HEK293 (cell line): ENCODE results near the gene MAML2.
A peak's percentile ranks its signal among the peaks of the same experiment; 100 is the strongest.

Experiments used
- CTCF ChIA-PET: fragments of 350-600 bp; formaldehyde crosslinking; extraction: SDS; loops from one replicate; lab custom pipeline; 2021; ENCODE audit warnings: antibody characterized with exemption; lab: Yijun Ruan, JAX
- POLR2A ChIA-PET: fragments of 300-600 bp; formaldehyde crosslinking; extraction: SDS; loops from one replicate; lab custom pipeline; 2020; ENCODE audit warnings: antibody characterized with exemption, inconsistent platforms; lab: Yijun Ruan, JAX
- H3K27ac ChIP-seq: fragments of 200-500 bp; sonication (Bioruptor generic); 2 replicates; pipeline ENCODE4 v1.5.1; 2014; ENCODE audit warnings: low read depth, low read length, control low read depth, inconsistent platforms; ENCODE audit errors: extremely low read depth
- H3K36me3 ChIP-seq, 2 experiments: fragments of 200-500 bp in 1 of 2; sonication (Bioruptor generic) in 1 of 2; 1 replicate in 1 of 2; 2 replicates in 1 of 2; pipeline ENCODE4 v1.5.1; 2014 to 2017; ENCODE audit warnings: inconsistent platforms in 2 of 2, low read length in 2 of 2; ENCODE audit not compliant: control insufficient read depth in 2 of 2, insufficient read depth in 1 of 2
- H3K4me1 ChIP-seq: fragments of 200-500 bp; sonication (Bioruptor generic); 2 replicates; pipeline ENCODE4 v1.5.1; 2014; ENCODE audit warnings: mild to moderate bottlenecking, low read length, inconsistent platforms; ENCODE audit not compliant: control insufficient read depth, insufficient read depth
- H3K4me3 ChIP-seq: 2 replicates; pipeline ENCODE4 v1.5.1; 2011; ENCODE audit warnings: low read depth, mild to moderate bottlenecking, control low read depth, low read length, moderate library complexity
- H3K9me3 ChIP-seq: fragments of 200-500 bp; sonication (Bioruptor generic); 2 replicates; pipeline ENCODE4 v1.5.1; 2014; ENCODE audit warnings: low read depth, low read length, inconsistent platforms; ENCODE audit not compliant: control insufficient read depth, insufficient read depth
- BCL11A ChIP-seq: fragments of 450-650 bp; formaldehyde crosslinking; IDR thresholded peaks from 2 replicates; pipeline ENCODE4 v1.5.1; 2016; ENCODE audit warnings: low read depth, missing biosample characterization, missing genetic modification characterization
- OVOL3 ChIP-seq: fragments of 450-650 bp; formaldehyde crosslinking; IDR thresholded peaks from 2 replicates; pipeline ENCODE4 v1.5.1; 2016; ENCODE audit warnings: missing biosample characterization, missing genetic modification characterization
- PRDM1 ChIP-seq: fragments of 450-650 bp; formaldehyde crosslinking; IDR thresholded peaks from 2 replicates; pipeline ENCODE4; 2016; ENCODE audit warnings: missing biosample characterization, missing genetic modification characterization
- SALL2 ChIP-seq: fragments of 450-650 bp; formaldehyde crosslinking; IDR thresholded peaks from 2 replicates; pipeline ENCODE4 v1.5.0; 2017; ENCODE audit warnings: missing biosample characterization, mild to moderate bottlenecking, missing genetic modification characterization, borderline replicate concordance
- SP3 ChIP-seq: fragments of 450-650 bp; formaldehyde crosslinking; IDR thresholded peaks from 2 replicates; pipeline ENCODE4 v1.5.1; 2016; ENCODE audit warnings: missing biosample characterization, missing genetic modification characterization
- ZBTB20 ChIP-seq: fragments of 450-650 bp; formaldehyde crosslinking; IDR thresholded peaks from 2 replicates; pipeline ENCODE4 v1.5.1; 2016; ENCODE audit warnings: missing biosample characterization, missing genetic modification characterization
- ZBTB7A ChIP-seq: fragments of 450-650 bp; formaldehyde crosslinking; IDR thresholded peaks from 2 replicates; pipeline ENCODE4 v1.5.1; 2016; ENCODE audit warnings: low read depth, missing biosample characterization, missing genetic modification characterization
- ZFP37 ChIP-seq: fragments of 450-650 bp; formaldehyde crosslinking; IDR thresholded peaks from 2 replicates; pipeline ENCODE4 v1.5.1; 2016; ENCODE audit warnings: missing biosample characterization, missing genetic modification characterization
- ZNF114 ChIP-seq: fragments of 450-650 bp; formaldehyde crosslinking; IDR thresholded peaks from 2 replicates; pipeline ENCODE4 v1.5.0; 2017; ENCODE audit warnings: missing biosample characterization, missing genetic modification characterization
- ZNF133 ChIP-seq: fragments of 450-650 bp; formaldehyde crosslinking; IDR thresholded peaks from 2 replicates; pipeline ENCODE4 v1.5.1; 2016; ENCODE audit warnings: missing biosample characterization, missing genetic modification characterization
- ZNF140 ChIP-seq: fragments of 450-650 bp; formaldehyde crosslinking; IDR thresholded peaks from 2 replicates; pipeline ENCODE4 v1.5.1; 2016; ENCODE audit warnings: missing biosample characterization, missing genetic modification characterization
- ZNF248 ChIP-seq: fragments of 450-650 bp; formaldehyde crosslinking; IDR thresholded peaks from 2 replicates; pipeline ENCODE4 v1.5.1; 2017; ENCODE audit warnings: missing biosample characterization, missing genetic modification characterization
- ZNF26 ChIP-seq: fragments of 450-650 bp; formaldehyde crosslinking; IDR thresholded peaks from 2 replicates; pipeline ENCODE4 v1.5.1; 2016; ENCODE audit warnings: missing biosample characterization, missing genetic modification characterization
- ZNF311 ChIP-seq: fragments of 450-650 bp; formaldehyde crosslinking; IDR thresholded peaks from 2 replicates; pipeline ENCODE4 v1.5.1; 2017; ENCODE audit warnings: missing biosample characterization, missing genetic modification characterization, borderline replicate concordance
- ZNF433 ChIP-seq: fragments of 450-650 bp; formaldehyde crosslinking; IDR thresholded peaks from 2 replicates; pipeline ENCODE4 v1.5.1; 2016; ENCODE audit warnings: missing biosample characterization, missing genetic modification characterization, low read depth
- ZNF521 ChIP-seq: fragments of 450-650 bp; formaldehyde crosslinking; IDR thresholded peaks from 2 replicates; pipeline ENCODE4 v1.5.1; 2017; ENCODE audit warnings: missing biosample characterization, mild to moderate bottlenecking, missing genetic modification characterization
- ZNF549 ChIP-seq: fragments of 450-650 bp; IDR thresholded peaks from 2 replicates; pipeline ENCODE4 v1.5.1; 2018; ENCODE audit warnings: missing biosample characterization, missing genetic modification characterization, mild to moderate bottlenecking, inconsistent platforms, moderate library complexity
- ZNF555 ChIP-seq: fragments of 450-650 bp; formaldehyde crosslinking; conservative IDR thresholded peaks from 2 replicates; pipeline ENCODE4 v1.5.1; 2017; ENCODE audit warnings: missing biosample characterization, mild to moderate bottlenecking, missing genetic modification characterization, inconsistent platforms
- ZNF645 ChIP-seq: fragments of 450-650 bp; formaldehyde crosslinking; IDR thresholded peaks from 2 replicates; pipeline ENCODE4; 2016; ENCODE audit warnings: missing biosample characterization, missing genetic modification characterization
- ZNF654 ChIP-seq: fragments of 450-650 bp; formaldehyde crosslinking; IDR thresholded peaks from 2 replicates; pipeline ENCODE4 v1.5.1; 2016; ENCODE audit warnings: low read depth, missing biosample characterization, missing genetic modification characterization
- ZNF704 ChIP-seq: fragments of 450-650 bp; formaldehyde crosslinking; IDR thresholded peaks from 2 replicates; pipeline ENCODE4 v1.5.1; 2016; ENCODE audit warnings: missing biosample characterization, missing genetic modification characterization
- ZNF747 ChIP-seq: fragments of 450-650 bp; formaldehyde crosslinking; IDR thresholded peaks from 2 replicates; pipeline ENCODE4 v1.5.1; 2016; ENCODE audit warnings: missing biosample characterization, missing genetic modification characterization
- ZSCAN18 ChIP-seq: fragments of 450-650 bp; formaldehyde crosslinking; IDR thresholded peaks from 2 replicates; pipeline ENCODE4 v1.5.1; 2016; ENCODE audit warnings: missing biosample characterization, missing genetic modification characterization
- ZSCAN5A ChIP-seq: fragments of 450-650 bp; formaldehyde crosslinking; IDR thresholded peaks from 2 replicates; pipeline ENCODE4 v1.5.1; 2016; ENCODE audit warnings: missing biosample characterization, missing genetic modification characterization
- ZXDB ChIP-seq: fragments of 450-650 bp; formaldehyde crosslinking; IDR thresholded peaks from 2 replicates; pipeline ENCODE4 v1.5.1; 2016; ENCODE audit warnings: missing biosample characterization, missing genetic modification characterization
- TF ChIP-seq, protein P1 (sequence below): fragments of 450-650 bp; formaldehyde crosslinking; IDR thresholded peaks from 2 replicates; pipeline ENCODE4 v1.5.1; 2016; ENCODE audit warnings: missing biosample characterization, missing genetic modification characterization

The MAML2 gene

DNA sequence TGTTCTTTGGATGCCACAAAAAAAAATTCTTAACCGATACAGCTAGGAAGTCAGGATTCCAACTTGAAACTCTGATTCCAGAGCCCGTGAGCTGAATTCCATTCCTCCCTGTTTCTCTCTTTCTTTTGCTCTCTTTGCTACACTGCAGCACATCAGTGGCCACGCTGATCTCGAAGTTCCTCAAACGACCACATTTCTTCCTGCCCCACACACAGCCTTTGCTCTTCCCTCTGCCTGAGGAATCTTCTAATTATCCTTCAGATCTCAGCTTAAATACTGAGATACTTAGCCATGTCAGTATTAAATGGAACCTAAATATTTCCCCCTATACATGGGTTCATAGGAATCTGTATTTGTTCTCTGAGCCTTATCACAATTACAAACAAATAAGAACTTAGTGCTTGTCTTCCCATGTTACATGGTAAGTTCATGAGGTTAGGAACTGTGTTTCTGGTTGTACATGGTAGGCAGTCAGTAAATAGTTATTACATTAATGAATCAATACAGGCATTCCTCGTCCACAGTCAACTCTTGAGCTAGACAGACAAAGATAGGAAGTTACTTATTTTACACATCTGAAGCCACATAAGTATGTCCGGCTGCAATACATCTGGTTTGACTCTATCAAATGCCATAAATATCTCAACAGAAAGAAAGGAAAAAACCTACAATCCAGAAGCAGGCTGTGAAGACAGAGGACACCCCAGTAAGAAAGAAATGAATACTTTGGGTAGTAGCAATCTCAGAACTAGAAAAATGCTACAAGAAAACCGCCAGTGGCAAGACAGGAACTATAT lies 86.6 kb downstream of the MAML2 start:
- Histone ChIP-seq H3K27ac (no peak overlapping the region), H3K4me3 (no peak overlapping the region), H3K9me3 (no peaks in the 10 kb centered on the region), H3K36me3 (no peaks in the 10 kb centered on the region), H3K4me1 (no peaks in the 10 kb centered on the region)
- TF ChIP-seq ZSCAN5A: no peak
- TF ChIP-seq SALL2 (tag by site-specific recombination): no peak
- TF ChIP-seq ZNF311: no peak
- TF ChIP-seq ZNF248 (tag by site-specific recombination): no peak
- TF ChIP-seq ZBTB20 (tag by site-specific recombination): peak; percentile 59
- TF ChIP-seq ZXDB: no peak
- TF ChIP-seq ZNF521 (tag by site-specific recombination): no peak
- no peak for TF ChIP-seq BCL11A (tag by site-specific recombination)
- TF ChIP-seq ZNF433 (tag by site-specific recombination): no peak
- CTCF ChIA-PET: interaction anchor here (0.6 to 1.1 kb wide), 3 partner anchors 36 to 408 kb away, joined by 3 read pairs; no protein-coding TSS in a partner anchor
- POLR2A ChIA-PET: no interaction called here

- H3K4me1 ChIP-seq: no peaks in the 10 kb centered on the region
- ChIA-PET CTCF (interaction anchor here (0.7 kb wide), 1 partner anchor 243 kb away, joined by 3 read pairs; no protein-coding TSS in a partner anchor), POLR2A (interaction anchor here (1.1 kb wide), 1 partner anchor 12 kb away, joined by 6 read pairs; no protein-coding TSS in a partner anchor)
- no peaks in the 10 kb centered on the region for H3K36me3 ChIP-seq
- TF ChIP-seq SP3 (tag by site-specific recombination) (no peak), ZBTB7A (tag by site-specific recombination) (no peak), BCL11A (tag by site-specific recombination) (no peak), ZNF140 (tag by site-specific recombination) (no peak), PRDM1 (tag by site-specific recombination) (no peak), ZSCAN18 (tag by site-specific recombination) (no peak), ZFP37 (no peak), ZNF133 (no peak), ZNF704 (tag by site-specific recombination) (no peak), ZXDB (no peak), ZNF549 (tag by site-specific recombination) (no peak), ZNF114 (tag by site-specific recombination) (no peak), ZNF645 (tag by site-specific recombination) (no peak), ZNF747 (tag by site-specific recombination) (no peak), ZNF555 (no peak), ZNF654 (tag by site-specific recombination) (no peak), OVOL3 (no peak), ZNF26 (tag by site-specific recombination) (no peak)
- TF ChIP-seq, protein P1, sequence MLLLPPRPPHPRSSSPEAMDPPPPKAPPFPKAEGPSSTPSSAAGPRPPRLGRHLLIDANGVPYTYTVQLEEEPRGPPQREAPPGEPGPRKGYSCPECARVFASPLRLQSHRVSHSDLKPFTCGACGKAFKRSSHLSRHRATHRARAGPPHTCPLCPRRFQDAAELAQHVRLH (tag by site-specific recombination): no peak
- H3K4me3 ChIP-seq: no peak overlapping the region
- no peak overlapping the region for H3K27ac ChIP-seq
- H3K9me3 ChIP-seq: no peaks in the 10 kb centered on the region
These were observed 88.1 kb downstream of the MAML2 start for GRCh38 chr11:96254854-96255253.
